Fibroblast of lung (primary cell): Measurements from ENCODE around the gene CRYAB. TPM values are rescaled to one million over a fixed set of nuclear protein-coding genes. Genes with fewer than 3 reads are reported as not detected.

Source experiments
- DNase-seq, 2 donors: peaks; one replicate each; pipeline versions ENCODE4 v3.0.0 to v3.0.0-alpha.2; 2010; ENCODE audit warnings: low read depth in 2 of 2
- H2AFZ ChIP-seq: 2 replicates; pipeline ENCODE4 v1.5.1; 2012; ENCODE audit warnings: low read length, control low read depth, inconsistent platforms
- H3K27ac ChIP-seq: 2 replicates; pipeline ENCODE4 v1.5.1; 2011; ENCODE audit warnings: low read length, control low read depth; ENCODE audit not compliant: insufficient read depth
- H3K27me3 ChIP-seq: 2 replicates; pipeline ENCODE4 v1.5.1; 2011; ENCODE audit warnings: mild to moderate bottlenecking, low read length; ENCODE audit not compliant: control insufficient read depth, insufficient read depth
- H3K36me3 ChIP-seq: 2 replicates; pipeline ENCODE4 v1.5.1; 2011; ENCODE audit warnings: low read length; ENCODE audit not compliant: control insufficient read depth, insufficient read depth
- H3K4me1 ChIP-seq: 2 replicates; pipeline ENCODE4 v1.5.1; 2011; ENCODE audit warnings: low read length; ENCODE audit not compliant: control insufficient read depth, insufficient read depth; ENCODE audit errors: extremely low read depth
- H3K4me2 ChIP-seq: 2 replicates; pipeline ENCODE4 v1.5.1; 2011; ENCODE audit warnings: low read length, control low read depth; ENCODE audit not compliant: insufficient read depth; ENCODE audit errors: extremely low read depth
- H3K4me3 ChIP-seq, 4 experiments: fragments of 200-600 bp in 1 of 4; sonication (generic) in 1 of 4; replicated peaks in 1 of 4; 2 replicates each; pipeline ENCODE4 v1.5.1; 2011 to 2016; ENCODE audit warnings: low read length in 4 of 4, low read depth in 3 of 4, mild to moderate bottlenecking in 3 of 4, control low read depth in 2 of 4, inconsistent platforms in 1 of 4, mixed read lengths in 1 of 4; ENCODE audit not compliant: insufficient read depth in 1 of 4; ENCODE audit errors: control extremely low read depth in 1 of 4
- H3K79me2 ChIP-seq: 2 replicates; pipeline ENCODE4 v1.5.1; 2012; ENCODE audit warnings: mild to moderate bottlenecking, low read length, inconsistent platforms; ENCODE audit not compliant: control insufficient read depth, insufficient read depth
- H3K9ac ChIP-seq: 2 replicates; pipeline ENCODE4 v1.5.1; 2011; ENCODE audit warnings: mild to moderate bottlenecking, low read length, control low read depth; ENCODE audit not compliant: insufficient read depth
- H3K9me3 ChIP-seq: 2 replicates; pipeline ENCODE4 v1.5.1; 2012; ENCODE audit warnings: low read depth, low read length; ENCODE audit not compliant: control insufficient read depth, insufficient read depth
- H4K20me1 ChIP-seq: 2 replicates; pipeline ENCODE4 v1.5.1; 2011; ENCODE audit warnings: low read length; ENCODE audit not compliant: control insufficient read depth, insufficient read depth; ENCODE audit errors: extremely low read depth
- EZH2 ChIP-seq: IDR thresholded peaks from 2 replicates; pipeline ENCODE4 v1.5.1; 2012; ENCODE audit warnings: low read length, control low read depth, mild to moderate bottlenecking; ENCODE audit errors: missing control alignments
- polyA plus RNA-seq, 2 donors: library from polyadenylated mRNA; depleted of rRNA in 1 of 2; stranded (reverse) in 1 of 2; unstranded in 1 of 2; fragments of >200 nt; gene quantifications; 2 replicates each; pipeline ENCODE4 v1.2.1, GENCODE V29; 2011 to 2012; ENCODE audit warnings: missing spikeins in 1 of 2
- total RNA-seq: library from RNA; depleted of rRNA; stranded (reverse); fragments of >200 nt; gene quantifications from 2 replicates; pipeline ENCODE4 v1.2.1, GENCODE V29; 2014
- TF ChIP-seq, protein P1 (sequence below), 2 donors: IDR thresholded peaks in 1 of 2; conservative IDR thresholded peaks in 1 of 2; 1 replicate in 1 of 2; 2 replicates in 1 of 2; pipeline ENCODE4 v1.5.1; 2011 to 2012; ENCODE audit warnings: low read length in 2 of 2, control low read depth in 1 of 2, inconsistent platforms in 1 of 2, low read depth in 1 of 2, mild to moderate bottlenecking in 1 of 2

The CRYAB gene
- total and polyA plus RNA-seq, 2 donors (not counting 1 experiment from before 2014, with no cell fraction given): 48.1 to 51.2 TPM

- DNase-seq: peak; percentile 88 to 98
- Histone ChIP-seq H3K4me3 (no peak overlapping the region), H2AFZ (no peak overlapping the region), H3K36me3 (no peaks in the 10 kb centered on the region), H3K4me2 (no peak overlapping the region), H3K79me2 (no peaks in the 10 kb centered on the region), H4K20me1 (no peaks in the 10 kb centered on the region), H3K9ac (no peak overlapping the region), H3K9me3 (no peaks in the 10 kb centered on the region), H3K27me3 (no peaks in the 10 kb centered on the region), H3K27ac (no peak overlapping the region), H3K4me1 (peaks cover 4% of the 10 kb centered on the region)
- TF ChIP-seq, protein P1, sequence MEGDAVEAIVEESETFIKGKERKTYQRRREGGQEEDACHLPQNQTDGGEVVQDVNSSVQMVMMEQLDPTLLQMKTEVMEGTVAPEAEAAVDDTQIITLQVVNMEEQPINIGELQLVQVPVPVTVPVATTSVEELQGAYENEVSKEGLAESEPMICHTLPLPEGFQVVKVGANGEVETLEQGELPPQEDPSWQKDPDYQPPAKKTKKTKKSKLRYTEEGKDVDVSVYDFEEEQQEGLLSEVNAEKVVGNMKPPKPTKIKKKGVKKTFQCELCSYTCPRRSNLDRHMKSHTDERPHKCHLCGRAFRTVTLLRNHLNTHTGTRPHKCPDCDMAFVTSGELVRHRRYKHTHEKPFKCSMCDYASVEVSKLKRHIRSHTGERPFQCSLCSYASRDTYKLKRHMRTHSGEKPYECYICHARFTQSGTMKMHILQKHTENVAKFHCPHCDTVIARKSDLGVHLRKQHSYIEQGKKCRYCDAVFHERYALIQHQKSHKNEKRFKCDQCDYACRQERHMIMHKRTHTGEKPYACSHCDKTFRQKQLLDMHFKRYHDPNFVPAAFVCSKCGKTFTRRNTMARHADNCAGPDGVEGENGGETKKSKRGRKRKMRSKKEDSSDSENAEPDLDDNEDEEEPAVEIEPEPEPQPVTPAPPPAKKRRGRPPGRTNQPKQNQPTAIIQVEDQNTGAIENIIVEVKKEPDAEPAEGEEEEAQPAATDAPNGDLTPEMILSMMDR (conservative IDR thresholded peaks at IDR 0.05 in 1 of 2, IDR thresholded peaks at IDR 0.05 in 1 of 2; ENCODE audit: low read depth in 1 of 2, low read length in 2 of 2): no peak
- no peak for TF ChIP-seq EZH2
These were observed 33.1 kb upstream of the CRYAB start for GRCh38 chr11:111944651-111945051.

- Histone ChIP-seq H3K27me3 (no peaks in the 10 kb centered on the region), H3K9ac (no peak overlapping the region), H4K20me1 (no peaks in the 10 kb centered on the region), H3K4me1 (peaks cover 7% of the 10 kb centered on the region), H3K79me2 (no peaks in the 10 kb centered on the region), H3K36me3 (no peaks in the 10 kb centered on the region), H3K4me3 (no peak overlapping the region), H3K27ac (no peak overlapping the region), H3K4me2 (peak overlapping the region; percentile 11), H2AFZ (no peak overlapping the region), H3K9me3 (no peaks in the 10 kb centered on the region)
- TF ChIP-seq, protein P1 (conservative IDR thresholded peaks at IDR 0.05 in 1 of 2, IDR thresholded peaks at IDR 0.05 in 1 of 2; ENCODE audit: low read depth in 1 of 2, low read length in 2 of 2): no peak
- TF ChIP-seq EZH2: no peak
- DNase-seq: peak; percentile 67 to 81
These were observed 32.6 kb upstream of the CRYAB start for GRCh38 chr11:111944139-111944538.

DNA sequence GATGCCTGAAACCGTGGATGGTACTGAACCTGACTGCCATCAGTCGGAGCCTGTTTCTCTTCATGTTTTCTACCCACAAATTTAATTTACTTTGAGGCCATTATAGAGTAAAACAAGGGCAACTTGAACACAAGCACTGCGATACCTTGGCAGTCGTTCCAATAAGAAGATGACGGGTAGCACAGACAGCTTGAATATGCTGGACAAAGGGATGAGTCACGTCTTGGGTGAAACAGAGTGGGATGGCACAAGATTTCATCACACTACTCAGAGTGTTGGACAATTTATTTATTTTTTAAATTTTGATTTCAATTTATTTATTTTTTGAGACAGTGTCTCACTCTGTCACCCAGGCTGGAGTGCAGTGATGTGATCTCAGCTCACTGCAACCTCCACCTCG lies 31.3 kb upstream of the CRYAB start:
- TF ChIP-seq EZH2: no peak
- TF ChIP-seq, protein P1 (conservative IDR thresholded peaks at IDR 0.05 in 1 of 2, IDR thresholded peaks at IDR 0.05 in 1 of 2; ENCODE audit: low read depth in 1 of 2, low read length in 2 of 2): no peak
- H4K20me1 ChIP-seq: no peaks in the 10 kb centered on the region
- H3K4me2 ChIP-seq: no peak overlapping the region
- H3K9ac ChIP-seq: no peak overlapping the region
- no peak overlapping the region for H2AFZ ChIP-seq
- peaks cover 14% of the 10 kb centered on the region for H3K4me1 ChIP-seq
- H3K36me3 ChIP-seq: no peaks in the 10 kb centered on the region
- no peak overlapping the region for H3K4me3 ChIP-seq
- H3K27me3 ChIP-seq: no peaks in the 10 kb centered on the region
- peak; percentile 81 to 87 for DNase-seq
- no peaks in the 10 kb centered on the region for H3K9me3 ChIP-seq
- no peaks in the 10 kb centered on the region for H3K79me2 ChIP-seq
- H3K27ac ChIP-seq: no peak overlapping the region
